ENCODE results near the gene TTC17.

TTC17 gene

GRCh38 chr11:43486141-43486540, 127.4 kb downstream of the TTC17 start:
- no peak for DNase-seq

- no peak for DNase-seq
These were observed 131.2 kb downstream of the TTC17 start for GRCh38 chr11:43489869-43490465.

GRCh38 chr11:43492701-43493100, 134.0 kb downstream of the TTC17 start:
- no peak for DNase-seq

- no peak for DNase-seq
These were observed 134.7 kb downstream of the TTC17 start for GRCh38 chr11:43493431-43493830.

GRCh38 chr11:43497144-43497543, 138.4 kb downstream of the TTC17 start:
- no peak for DNase-seq

- DNase-seq = no peak
These were observed 139.8 kb downstream of the TTC17 start for GRCh38 chr11:43498561-43498960.

- DNase-seq = no peak
These were observed 144.7 kb downstream of the TTC17 start for GRCh38 chr11:43503417-43503816.

- DNase-seq = no peak
These were observed 145.7 kb downstream of the TTC17 start for GRCh38 chr11:43504316-43504950.

GRCh38 chr11:43505171-43505570, 146.5 kb downstream of the TTC17 start:
- DNase-seq = no peak

GRCh38 chr11:43507171-43507570, 148.5 kb downstream of the TTC17 start:
- no peak for DNase-seq

- DNase-seq = no peak
These were observed 149.8 kb downstream of the TTC17 start for GRCh38 chr11:43508511-43508918.

- DNase-seq = no peak
These were observed 153.2 kb downstream of the TTC17 start for GRCh38 chr11:43511959-43512358.

- no peak for DNase-seq
These were observed 156.4 kb downstream of the TTC17 start for GRCh38 chr11:43515090-43515489.

- no peak for DNase-seq
These were observed 157.7 kb downstream of the TTC17 start for GRCh38 chr11:43516316-43516850.

- DNase-seq = no peak
These were observed 158.8 kb downstream of the TTC17 start for GRCh38 chr11:43517518-43517917.

GRCh38 chr11:43518408-43519160, 159.9 kb downstream of the TTC17 start:
- DNase-seq = no peak

- no peak for DNase-seq
These were observed 162.8 kb downstream of the TTC17 start for GRCh38 chr11:43521471-43521870.

GRCh38 chr11:43523632-43524031, 164.9 kb downstream of the TTC17 start:
- DNase-seq = no peak

GRCh38 chr11:43532041-43532440, 173.3 kb downstream of the TTC17 start:
- no peak for DNase-seq

GRCh38 chr11:43537833-43538615, 179.3 kb downstream of the TTC17 start:
- DNase-seq = no peak

GRCh38 chr11:43541993-43542392, 183.3 kb downstream of the TTC17 start:
- no peak for DNase-seq

GRCh38 chr11:43542750-43543712, 184.3 kb downstream of the TTC17 start:
- DNase-seq = no peak
